HCT116 (cell line): ENCODE measurements around the gene ACTN4. TPM values are rescaled to one million over a fixed set of nuclear protein-coding genes. Genes with fewer than 3 reads are reported as not detected.

Experiments
- ATAC-seq: fragments of 200-7000 bp; cut with Tn5 transposase; 2 replicates; pipeline ENCODE4 v1.9.1; 2020; ENCODE audit warnings: mild to moderate bottlenecking, moderate library complexity
- BruUV-seq: library from RNA; stranded (reverse); fragments of 400-500 nt; replicated peaks from 2 replicates; lab custom pipeline; 2021; lab: Mats Ljungman, UMichigan
- CTCF ChIA-PET: fragments of 300-600 bp; sonication (Branson Sonifier 250); formaldehyde crosslinking; loops from one replicate; lab custom pipeline; 2021; ENCODE audit warnings: antibody characterized with exemption; lab: Charles Lee
- POLR2A ChIA-PET: fragments of 300-600, 350-600 bp; sonication (Branson Sonifier 250); formaldehyde crosslinking; loops from one replicate; lab custom pipeline; 2021; ENCODE audit warnings: antibody characterized with exemption; lab: Charles Lee
- RAD21 ChIA-PET, 2 experiments: fragments of 300-600 bp; sonication (Branson Sonifier 250); formaldehyde crosslinking; loops; one replicate each; lab custom pipeline; 2023; ENCODE audit warnings: low total read pairs in 2 of 2; ENCODE audit not compliant: uncharacterized antibody in 2 of 2, unreplicated experiment in 2 of 2, low non-redundant PET in 1 of 2; lab: Charles Lee
- DNase-seq: peaks from one replicate; pipeline ENCODE4 v3.0.0-alpha.2; 2010; ENCODE audit warnings: low read depth, low spot score
- H2AFZ ChIP-seq: fragments of 200-600 bp; shearing (Covaris generic), sonication (generic); 2 replicates; pipeline ENCODE4 v1.6.1; 2017; ENCODE audit warnings: low read depth, mixed run types, mixed read lengths, antibody characterized with exemption, low read length; ENCODE audit not compliant: poor library complexity, severe bottlenecking
- H3K27ac ChIP-seq: 2 replicates; pipeline ENCODE4 v1.5.1; 2012; ENCODE audit warnings: low read depth, low read length
- H3K27me3 ChIP-seq: fragments of 200-600 bp; sonication (generic); 2 replicates; pipeline ENCODE4 v1.6.1; 2016; ENCODE audit warnings: mixed run types, low read length, mixed read lengths; ENCODE audit not compliant: insufficient read depth
- H3K36me3 ChIP-seq, 2 experiments: fragments of 200-500 bp in 1 of 2; fragments of 200-600 bp in 1 of 2; sonication (Bioruptor generic) in 1 of 2; sonication (generic) in 1 of 2; 2 replicates each; pipeline versions ENCODE4 v1.5.1 to v1.6.1; 2014 to 2016; ENCODE audit warnings: low read length in 2 of 2, inconsistent platforms in 1 of 2, mixed read lengths in 1 of 2, mixed run types in 1 of 2; ENCODE audit not compliant: insufficient read depth in 2 of 2, control insufficient read depth in 1 of 2
- H3K4me1 ChIP-seq, 2 experiments: fragments of 200-600 bp in 1 of 2; sonication (generic) in 1 of 2; 2 replicates each; pipeline versions ENCODE4 v1.5.1 to v1.6.1; 2012 to 2017; ENCODE audit warnings: low read length in 2 of 2, inconsistent platforms in 1 of 2, mild to moderate bottlenecking in 1 of 2, mixed read lengths in 1 of 2, mixed run types in 1 of 2, moderate library complexity in 1 of 2; ENCODE audit not compliant: insufficient read depth in 2 of 2, control insufficient read depth in 1 of 2
- H3K4me2 ChIP-seq: fragments of 200-600 bp; sonication (generic); 2 replicates; pipeline ENCODE4 v1.6.1; 2017; ENCODE audit warnings: mixed run types, low read length, mixed read lengths
- H3K4me3 ChIP-seq, 2 experiments: fragments of 200-600 bp in 1 of 2; sonication (generic) in 1 of 2; replicated peaks in 1 of 2; 2 replicates each; pipeline ENCODE4 v1.5.1; 2011 to 2016; ENCODE audit warnings: low read length in 2 of 2, control low read depth in 1 of 2, low read depth in 1 of 2, mild to moderate bottlenecking in 1 of 2, mixed read lengths in 1 of 2, mixed run types in 1 of 2
- H3K79me2 ChIP-seq: fragments of 200-600 bp; sonication (generic); 2 replicates; pipeline ENCODE4 v1.6.1; 2017; ENCODE audit warnings: mild to moderate bottlenecking, mixed run types, low read length, moderate library complexity, mixed read lengths; ENCODE audit not compliant: insufficient read depth
- H3K9ac ChIP-seq: fragments of 200-600 bp; sonication (generic); 2 replicates; pipeline ENCODE4 v1.6.1; 2016; ENCODE audit warnings: low read length, mixed read lengths
- H3K9me2 ChIP-seq: fragments of 200-600 bp; sonication (generic), shearing (Covaris generic); 2 replicates; pipeline ENCODE4 v1.6.1; 2017; ENCODE audit warnings: mixed run types, mild to moderate bottlenecking, moderate library complexity; ENCODE audit not compliant: insufficient read depth
- H3K9me3 ChIP-seq, 2 experiments: fragments of 200-500 bp in 1 of 2; fragments of 200-600 bp in 1 of 2; sonication (Bioruptor generic) in 1 of 2; sonication (generic) in 1 of 2; 2 replicates each; pipeline ENCODE4 v1.6.1; 2014 to 2017; ENCODE audit warnings: low read length in 2 of 2, mixed read lengths in 2 of 2, inconsistent platforms in 1 of 2, low read depth in 1 of 2, mild to moderate bottlenecking in 1 of 2, mixed run types in 1 of 2, moderate library complexity in 1 of 2; ENCODE audit not compliant: control insufficient read depth in 1 of 2, insufficient read depth in 1 of 2
- H4K20me1 ChIP-seq: fragments of 200-600 bp; sonication (generic), shearing (Covaris generic); 2 replicates; pipeline ENCODE4 v1.6.1; 2017; ENCODE audit warnings: mixed run types, mild to moderate bottlenecking, moderate library complexity; ENCODE audit not compliant: insufficient read depth
- CEBPB ChIP-seq: IDR thresholded peaks from 2 replicates; pipeline ENCODE4 v1.6.1; 2012; ENCODE audit warnings: low read depth
- EZH2 ChIP-seq: fragments of 200-600 bp; sonication (generic); IDR thresholded peaks from 2 replicates; pipeline ENCODE4 v1.6.1; 2017; ENCODE audit warnings: antibody characterized with exemption, mixed run types
- FOSL1 ChIP-seq: IDR thresholded peaks from 2 replicates; pipeline ENCODE4 v1.6.1; 2012; ENCODE audit warnings: low read depth
- POLR2AphosphoS5 ChIP-seq: IDR thresholded peaks from 2 replicates; pipeline ENCODE4 v1.6.1; 2011; ENCODE audit warnings: mild to moderate bottlenecking, low read depth, low read length, moderate library complexity
- RAD21 ChIP-seq: IDR thresholded peaks from 2 replicates; pipeline ENCODE4 v1.6.1; 2012; ENCODE audit warnings: low read depth, mild to moderate bottlenecking
- REST ChIP-seq: IDR thresholded peaks from 2 replicates; pipeline ENCODE4 v1.6.1; 2012; ENCODE audit warnings: low read depth
- SIN3A ChIP-seq: IDR thresholded peaks from 2 replicates; pipeline ENCODE4 v1.6.1; 2012; ENCODE audit warnings: low read depth
- SRF ChIP-seq: IDR thresholded peaks from 2 replicates; pipeline ENCODE4 v1.6.1; 2012; ENCODE audit warnings: low read depth
- TCF7L2 ChIP-seq: IDR thresholded peaks from 2 replicates; pipeline ENCODE4 v1.7.0; 2011; ENCODE audit warnings: borderline replicate concordance, inconsistent platforms; ENCODE audit not compliant: insufficient read depth, insufficient read length; ENCODE audit errors: extremely low read depth
- ZFX ChIP-seq: fragments of 450-650 bp; IDR thresholded peaks from 2 replicates; pipeline ENCODE4 v1.6.1; 2017
- ZNF274 ChIP-seq: fragments of 200-500 bp; sonication (Bioruptor generic); IDR thresholded peaks from 2 replicates; pipeline ENCODE4 v1.6.1; 2014; ENCODE audit warnings: mild to moderate bottlenecking, low read depth, low read length, inconsistent platforms
- intact Hi-C: fragments of 100-400 bp; cut with micrococcal nuclease; formaldehyde crosslinking; loops from 2 replicates; pipeline ENCODE4 v1.10.0; 2022
- total RNA-seq: library from RNA; stranded (reverse); gene quantifications from one replicate; pipeline ENCODE4 v1.2.1, GENCODE V29; 2021; ENCODE audit not compliant: unreplicated experiment
- TF ChIP-seq, protein P1 (sequence below), 3 experiments: fragments of 200-600 bp in 1 of 3; sonication (generic) in 1 of 3; IDR thresholded peaks in 2 of 3; conservative IDR thresholded peaks in 1 of 3; 2 replicates each; pipeline ENCODE4 v1.5.1; 2012 to 2017; ENCODE audit warnings: low read depth in 2 of 3, low read length in 2 of 3, antibody characterized with exemption in 1 of 3, borderline replicate concordance in 1 of 3, control low read depth in 1 of 3, mild to moderate bottlenecking in 1 of 3, mixed read lengths in 1 of 3, mixed run types in 1 of 3, moderate library complexity in 1 of 3; ENCODE audit not compliant: insufficient read depth in 1 of 3

Gene ACTN4
- total RNA-seq, 1 experiment from 2014 or later = 651 TPM

DNA sequence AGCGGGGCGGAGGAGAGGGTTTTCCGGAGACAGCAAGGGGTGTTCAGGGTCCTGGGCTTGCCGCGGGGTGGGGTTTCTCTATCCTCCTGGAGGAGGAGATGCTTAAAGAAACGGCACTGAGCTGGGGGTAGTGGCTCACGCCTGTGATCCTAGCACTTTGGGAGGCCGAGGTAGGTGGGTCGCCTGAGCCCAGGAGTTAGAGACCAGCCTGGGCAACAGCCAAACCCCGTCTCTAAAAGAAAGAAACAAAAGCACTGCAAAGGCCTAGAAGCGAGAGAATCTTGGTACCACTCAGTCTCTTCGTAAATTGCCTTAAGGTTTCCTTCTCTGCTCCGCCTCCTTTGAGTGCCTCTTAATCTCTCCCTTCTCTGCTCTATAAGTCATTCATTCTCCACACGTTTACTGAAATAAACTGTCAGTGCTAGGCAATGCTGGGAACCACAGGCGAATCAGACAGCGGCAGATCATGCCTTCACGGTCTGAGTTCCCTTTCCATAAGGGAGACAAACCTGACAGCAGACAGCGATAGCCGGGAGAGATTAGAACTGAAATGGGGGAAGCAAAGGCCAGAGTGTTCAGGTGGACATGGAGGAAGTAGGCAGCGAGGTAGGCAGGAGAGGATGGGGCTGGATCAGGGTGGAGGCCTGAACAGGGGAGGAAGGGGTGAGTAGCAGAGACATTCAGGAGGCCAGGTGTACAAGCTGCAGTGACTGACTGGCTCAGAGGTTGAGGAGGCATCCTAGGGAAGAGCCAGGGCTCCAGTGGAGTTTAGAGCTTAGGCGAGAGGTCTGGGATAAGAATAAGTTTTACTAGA is 27.9 kb upstream of the ACTN4 start:
- no peaks in the 10 kb centered on the region for H4K20me1 ChIP-seq
- peak overlapping the region; percentile 62 for H3K27ac ChIP-seq
- H3K9me2 ChIP-seq = no peaks in the 10 kb centered on the region
- CTCF ChIA-PET = interaction anchor here (1.2 to 2.3 kb wide), 4 partner anchors 14 to 216 kb away, joined by 4 to 21 read pairs (median 6); partner anchors contain the start of gene FAM98C
- peak; percentile 24 for ATAC-seq
- RAD21 ChIA-PET = interaction anchor here in 1 of 2 experiments (1.1 kb wide), 1 partner anchor 51 kb away, joined by 3 read pairs; no protein-coding TSS in a partner anchor
- no peak for DNase-seq
- peak overlapping the region; percentile 100 for H3K4me2 ChIP-seq
- H3K9me3 ChIP-seq = no peaks in the 10 kb centered on the region
- peaks cover 41% of the 10 kb centered on the region for H3K79me2 ChIP-seq
- H3K27me3 ChIP-seq = no peaks in the 10 kb centered on the region
- TSS peak; percentile 72 for BruUV-seq
- peak overlapping the region; percentile 98 to 99 for H3K4me3 ChIP-seq
- TF ChIP-seq REST (no peak), ZFX (no peak), CEBPB (no peak), RAD21 (no peak), SIN3A (no peak), TCF7L2 (no peak), SRF (no peak), ZNF274 (no peak), FOSL1 (no peak), POLR2AphosphoS5 (no peak), EZH2 (no peak)
- TF ChIP-seq, protein P1, sequence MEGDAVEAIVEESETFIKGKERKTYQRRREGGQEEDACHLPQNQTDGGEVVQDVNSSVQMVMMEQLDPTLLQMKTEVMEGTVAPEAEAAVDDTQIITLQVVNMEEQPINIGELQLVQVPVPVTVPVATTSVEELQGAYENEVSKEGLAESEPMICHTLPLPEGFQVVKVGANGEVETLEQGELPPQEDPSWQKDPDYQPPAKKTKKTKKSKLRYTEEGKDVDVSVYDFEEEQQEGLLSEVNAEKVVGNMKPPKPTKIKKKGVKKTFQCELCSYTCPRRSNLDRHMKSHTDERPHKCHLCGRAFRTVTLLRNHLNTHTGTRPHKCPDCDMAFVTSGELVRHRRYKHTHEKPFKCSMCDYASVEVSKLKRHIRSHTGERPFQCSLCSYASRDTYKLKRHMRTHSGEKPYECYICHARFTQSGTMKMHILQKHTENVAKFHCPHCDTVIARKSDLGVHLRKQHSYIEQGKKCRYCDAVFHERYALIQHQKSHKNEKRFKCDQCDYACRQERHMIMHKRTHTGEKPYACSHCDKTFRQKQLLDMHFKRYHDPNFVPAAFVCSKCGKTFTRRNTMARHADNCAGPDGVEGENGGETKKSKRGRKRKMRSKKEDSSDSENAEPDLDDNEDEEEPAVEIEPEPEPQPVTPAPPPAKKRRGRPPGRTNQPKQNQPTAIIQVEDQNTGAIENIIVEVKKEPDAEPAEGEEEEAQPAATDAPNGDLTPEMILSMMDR (IDR thresholded peaks at IDR 0.05 in 2 of 3, conservative IDR thresholded peaks at IDR 0.05 in 1 of 3; ENCODE audit: borderline replicate concordance in 1 of 3, insufficient read depth in 1 of 3, low read depth in 2 of 3, low read length in 2 of 3) = no peak
- POLR2A ChIA-PET = interaction anchor here (0.8 to 1.6 kb wide), 9 partner anchors 10 to 230 kb away, joined by 3 to 8 read pairs (median 4); partner anchors contain the start of genes ACTN4 and FAM98C
- intact Hi-C loops = no loop called here
- no peak overlapping the region for H2AFZ ChIP-seq
- H3K4me1 ChIP-seq = peaks cover 7 to 24% of the 10 kb centered on the region in 2 experiments
- peak overlapping the region; percentile 95 for H3K9ac ChIP-seq
- H3K36me3 ChIP-seq = peaks cover 25 to 30% of the 10 kb centered on the region in 2 experiments; a peak in 3 of 4 replicates
